NCI-H2107 treated with DMSO at 0.1 percent for 48 hours (cell line): Measurements from ENCODE around the gene PIPOX.

Source experiments
- DNase-seq: peaks from one replicate; lab custom pipeline; 2025; ENCODE audit not compliant: unreplicated experiment; lab: John Stamatoyannopoulos, UW

PIPOX gene

DNA sequence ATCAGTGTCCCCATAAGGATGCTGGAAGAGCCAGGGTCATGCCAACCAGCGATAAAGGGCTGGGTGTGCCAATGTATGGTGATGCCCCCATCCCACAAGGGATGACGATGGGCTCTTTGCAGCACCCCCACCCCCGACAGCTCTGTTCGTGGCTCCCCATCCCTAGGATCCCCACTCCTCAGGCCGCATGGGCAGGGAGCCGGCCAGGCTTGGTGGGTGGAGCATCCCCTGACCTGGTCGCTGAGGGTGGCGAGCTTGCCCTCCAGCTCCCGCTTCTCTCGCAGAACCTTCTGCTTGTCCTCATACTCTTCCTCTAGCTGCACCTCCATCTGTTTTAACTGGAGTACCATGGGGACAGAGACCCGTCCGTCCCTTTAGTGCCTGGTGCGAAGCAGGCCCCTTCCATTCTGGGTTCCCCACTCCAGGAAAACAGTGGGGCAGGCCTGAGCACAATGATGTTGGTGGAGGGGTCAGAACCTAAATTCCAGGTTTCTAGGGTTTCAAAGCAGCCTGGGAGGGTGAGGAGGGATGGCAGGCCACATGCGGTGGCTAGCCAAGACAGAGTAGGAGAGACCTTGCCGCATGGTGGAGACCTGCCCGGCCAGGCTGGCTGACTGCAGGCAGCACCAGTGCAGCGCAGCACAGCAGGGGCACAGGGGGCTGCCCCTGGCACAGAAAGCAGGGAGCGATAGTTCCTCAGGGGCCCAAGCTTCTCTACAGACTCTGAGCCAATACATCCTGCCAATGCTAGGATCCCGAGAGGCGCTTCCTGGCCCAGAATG is 50.3 kb downstream of the PIPOX start:
- DNase-seq, result no peak

DNA sequence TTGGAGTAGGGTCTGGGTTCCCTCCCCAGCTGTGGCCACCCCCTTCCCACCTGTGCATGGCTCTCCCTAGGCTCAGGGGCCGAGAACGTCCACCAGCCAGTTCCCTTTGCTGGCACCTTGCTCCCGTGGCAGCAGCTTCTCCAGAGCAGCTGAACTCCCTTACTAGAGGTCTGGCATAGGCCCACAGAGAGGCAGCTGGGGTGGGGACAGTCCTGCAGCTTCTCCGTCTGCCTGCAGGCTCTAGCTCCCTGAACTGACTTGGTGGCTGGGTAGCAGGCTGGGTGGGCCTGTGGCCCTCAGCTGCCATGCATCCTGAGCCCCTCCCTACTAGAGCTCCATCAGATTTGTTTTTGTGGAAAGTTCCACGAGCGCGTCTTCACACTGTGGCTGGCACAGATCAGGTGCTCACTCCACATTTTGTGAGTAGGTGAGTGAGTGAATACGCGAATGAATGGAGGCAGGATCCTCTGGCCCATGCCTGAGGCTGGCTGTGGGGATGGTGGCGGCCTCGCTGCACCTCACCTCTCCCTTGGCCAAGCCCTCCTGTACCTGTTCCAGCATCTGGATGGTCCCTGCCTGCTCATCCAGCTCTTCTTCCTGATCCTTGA is 51.3 kb downstream of the PIPOX start:
- DNase-seq, result no peak

DNA sequence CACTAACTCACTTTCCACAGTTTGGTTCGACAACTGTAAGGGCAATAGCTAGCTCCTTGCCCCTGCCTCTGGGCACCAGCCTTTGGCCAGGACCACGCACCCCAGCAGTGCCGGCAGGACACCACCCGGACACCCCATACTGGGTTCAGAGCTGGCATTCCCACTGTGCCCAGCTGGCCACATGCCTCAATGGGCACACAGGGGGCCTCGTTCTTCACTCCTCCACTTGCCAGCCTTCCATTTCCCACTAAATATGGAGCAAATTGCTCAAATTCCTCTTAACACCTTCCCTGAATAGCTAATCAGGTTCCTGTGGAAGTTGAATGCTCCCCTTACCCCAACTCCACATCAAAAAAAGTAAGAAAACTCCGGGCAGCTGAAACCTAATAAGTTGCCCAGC is 52.5 kb downstream of the PIPOX start:
- no peak for DNase-seq

DNA sequence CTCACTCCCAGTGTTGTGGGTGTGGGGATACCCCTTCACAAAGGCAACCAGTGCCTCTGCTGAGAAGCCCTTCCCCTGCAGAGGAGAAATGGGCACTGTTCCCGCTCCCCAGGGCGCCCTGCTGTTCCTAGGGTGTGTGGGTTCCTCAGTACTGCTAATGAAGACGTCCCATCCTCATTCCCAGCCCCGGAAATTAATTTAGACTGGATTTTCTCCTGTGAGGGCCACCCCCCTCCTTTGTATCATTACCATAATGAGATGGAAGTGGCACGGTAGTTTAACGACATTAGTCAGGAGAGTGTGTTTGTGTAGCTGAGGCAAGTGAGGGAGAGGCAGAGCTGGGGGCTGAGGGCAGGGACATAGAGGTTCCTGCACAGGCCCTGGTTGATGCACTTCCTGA is 53.2 kb downstream of the PIPOX start:
- no peak for DNase-seq

DNA sequence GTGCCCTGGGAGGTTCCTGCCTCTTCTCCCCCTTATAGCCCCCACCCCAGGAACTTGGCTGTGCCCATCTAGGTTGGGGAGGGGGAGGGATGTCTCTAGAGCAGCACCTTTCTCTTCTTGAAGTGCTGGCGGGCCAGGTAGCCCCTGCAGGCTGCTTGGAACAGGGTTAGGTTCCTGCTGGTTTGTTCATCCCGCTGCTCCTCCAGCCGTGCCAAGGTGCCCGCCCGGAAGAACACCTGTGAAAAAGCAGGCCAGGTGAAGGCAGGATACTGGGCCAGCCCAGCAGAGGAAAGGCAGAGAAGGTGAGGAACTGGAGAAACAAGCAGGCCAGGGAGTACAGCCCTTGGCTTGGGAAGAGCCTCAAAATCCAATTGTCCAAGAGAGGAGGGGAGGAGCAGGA is 56.6 kb downstream of the PIPOX start:
- DNase-seq, result no peak

DNA sequence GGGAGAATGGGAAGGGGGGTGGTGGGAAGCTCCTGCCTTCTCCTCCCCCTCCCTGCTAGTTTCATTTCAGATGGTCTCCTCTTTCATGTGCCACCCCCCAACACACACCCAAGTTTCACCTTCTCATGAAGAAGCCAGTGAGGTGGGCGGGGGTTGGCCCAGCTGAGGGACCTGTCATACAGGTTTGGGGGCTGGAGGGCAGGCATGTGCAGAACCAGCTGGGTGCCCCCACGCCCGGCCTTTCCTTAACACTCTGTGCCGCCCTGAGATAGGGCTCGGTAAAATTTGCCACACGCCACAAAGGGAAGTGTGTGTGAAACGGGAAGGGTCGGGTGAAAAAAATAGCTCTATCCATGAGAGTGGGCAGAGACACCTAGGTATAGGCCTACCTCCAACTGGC is 57.4 kb downstream of the PIPOX start:
- no peak for DNase-seq

DNA sequence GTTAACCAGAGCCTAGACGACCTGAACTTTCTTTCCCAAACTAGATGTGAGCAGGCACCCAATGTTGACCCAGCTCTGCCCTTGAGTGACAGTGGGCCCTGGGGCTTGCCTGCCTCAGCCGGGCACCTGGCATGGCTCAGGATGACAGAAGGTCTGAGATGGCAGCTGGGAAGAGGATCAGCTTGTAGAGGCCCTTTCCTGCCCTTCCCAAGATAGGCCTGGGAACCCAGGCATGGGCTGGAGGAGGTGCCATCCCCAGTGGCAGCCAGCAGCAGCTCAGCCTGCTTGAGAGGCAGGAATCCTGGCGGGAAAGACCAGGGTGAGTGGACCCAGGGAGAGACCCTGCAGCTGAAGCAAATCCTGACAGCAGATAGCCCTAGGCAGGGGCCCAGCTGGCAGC is 59.1 kb downstream of the PIPOX start:
- no peak for DNase-seq

DNA sequence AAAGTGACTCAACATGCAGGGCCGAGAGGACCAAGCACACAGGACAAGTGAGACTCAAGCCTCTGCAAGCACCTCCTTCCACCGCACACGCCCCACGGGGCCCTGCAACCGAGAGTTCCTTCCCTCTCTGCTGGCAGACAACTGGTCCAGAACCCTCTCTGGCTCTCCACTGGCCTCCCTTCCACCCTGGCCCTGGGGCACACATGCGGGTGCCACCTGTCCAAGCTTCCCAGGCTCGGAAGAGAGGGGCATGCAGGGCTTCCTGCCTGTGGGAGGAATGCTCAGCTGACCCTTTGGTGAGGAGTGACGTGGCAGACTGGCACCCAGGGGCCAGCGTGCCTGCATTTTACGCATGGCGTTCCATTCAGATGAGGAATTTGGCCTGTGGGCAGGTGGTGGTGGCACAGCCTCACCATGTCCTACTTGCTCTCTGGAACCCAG is 59.8 kb downstream of the PIPOX start:
- DNase-seq, result no peak

DNA sequence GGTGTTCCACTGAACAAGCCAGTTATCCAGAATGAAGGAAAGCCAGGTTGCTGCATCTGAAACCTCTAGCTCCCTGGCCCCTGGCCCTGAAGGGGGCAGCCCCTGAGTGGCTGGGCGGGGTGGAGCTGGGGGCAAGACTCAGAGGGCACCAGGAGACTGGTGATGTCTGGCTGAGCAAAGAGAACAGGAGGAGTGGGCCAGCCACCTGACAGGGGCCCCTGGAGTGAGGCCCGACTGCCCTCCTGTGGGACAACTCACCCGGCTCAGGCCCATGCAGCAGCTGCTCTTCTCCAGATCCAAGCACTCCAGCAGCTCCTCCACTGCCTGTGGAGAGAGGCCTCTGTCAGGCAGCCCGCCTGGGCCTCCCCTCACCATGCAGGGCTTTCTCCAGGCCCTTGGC is 60.4 kb downstream of the PIPOX start:
- DNase-seq, result no peak
